CD4-positive, alpha-beta T cell treated with Interleukin-4 for 1 hour (primary cell): ENCODE results near the gene FGF19.
"Not testable (repeated sequence)": the region's sequence is repeated elsewhere in the genome, so short reads cannot be mapped to it uniquely, and the experiment has no call there.

ENCODE experiments used
- DNase-seq, 2 donors: peaks; one replicate each; pipeline ENCODE4 v3.0.0-alpha.2; 2020 to 2022

The FGF19 gene

DNA sequence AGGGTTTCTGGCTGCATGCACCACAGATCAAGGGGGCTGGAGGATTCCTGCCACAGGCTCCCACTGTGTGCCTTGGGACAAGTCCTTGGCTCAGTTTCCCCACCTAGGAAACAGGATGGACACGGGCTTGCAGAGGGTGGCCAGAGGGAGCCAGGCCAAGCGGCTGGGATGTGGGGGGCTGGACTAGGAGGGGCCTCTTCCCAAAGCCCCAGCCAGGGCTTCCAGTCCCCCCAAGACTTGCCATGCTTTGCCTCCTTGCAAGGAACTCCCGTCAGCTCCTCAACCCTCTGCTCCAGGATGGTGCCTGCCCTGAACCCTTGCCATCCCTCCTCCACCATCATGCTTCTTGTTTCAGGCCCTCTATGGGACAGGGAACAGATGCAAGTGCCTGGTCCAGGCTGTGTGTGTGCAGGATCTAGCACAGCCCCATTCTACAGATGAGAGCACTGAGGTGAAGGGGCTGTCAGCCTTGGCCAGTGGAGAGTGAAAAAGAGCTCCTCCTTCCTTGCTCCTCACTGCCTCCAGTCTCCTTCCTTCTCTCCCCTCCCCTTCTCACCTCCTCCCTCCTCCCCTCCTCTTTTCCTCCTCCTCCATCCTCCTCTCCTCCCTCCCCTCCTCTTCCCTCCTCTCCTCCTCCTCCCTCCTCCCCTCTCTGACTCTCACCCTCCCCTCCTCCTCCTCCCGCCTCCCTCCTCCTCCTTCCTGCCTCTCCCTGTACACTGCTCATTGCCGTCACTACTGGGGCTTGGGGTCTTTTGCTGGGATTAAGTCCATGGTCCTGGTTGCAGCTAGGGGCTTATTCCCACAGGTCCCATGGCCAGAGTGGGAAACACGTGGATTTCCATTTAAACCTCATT lies 13.3 kb upstream of the FGF19 start:
- no peak for DNase-seq

DNA sequence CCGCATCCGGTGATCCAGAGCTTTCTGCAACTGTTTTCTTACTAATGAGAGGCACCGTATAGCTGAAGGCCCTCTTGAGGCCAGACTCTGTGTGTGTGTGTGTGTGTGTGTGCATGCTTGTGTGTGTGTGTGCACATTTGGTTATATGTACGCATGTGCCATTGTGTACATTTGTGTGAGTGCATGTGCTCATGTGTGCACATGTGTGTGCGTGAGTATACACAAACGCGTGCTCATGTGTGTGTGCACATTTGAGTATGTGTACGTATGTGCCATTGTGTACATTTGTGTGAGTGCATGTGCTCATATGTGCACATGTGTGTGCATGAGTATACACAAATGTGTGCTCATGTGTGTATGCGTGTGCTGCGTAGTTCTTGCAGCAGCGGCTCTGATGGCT lies 12.3 kb upstream of the FGF19 start:
- DNase-seq: no peak

DNA sequence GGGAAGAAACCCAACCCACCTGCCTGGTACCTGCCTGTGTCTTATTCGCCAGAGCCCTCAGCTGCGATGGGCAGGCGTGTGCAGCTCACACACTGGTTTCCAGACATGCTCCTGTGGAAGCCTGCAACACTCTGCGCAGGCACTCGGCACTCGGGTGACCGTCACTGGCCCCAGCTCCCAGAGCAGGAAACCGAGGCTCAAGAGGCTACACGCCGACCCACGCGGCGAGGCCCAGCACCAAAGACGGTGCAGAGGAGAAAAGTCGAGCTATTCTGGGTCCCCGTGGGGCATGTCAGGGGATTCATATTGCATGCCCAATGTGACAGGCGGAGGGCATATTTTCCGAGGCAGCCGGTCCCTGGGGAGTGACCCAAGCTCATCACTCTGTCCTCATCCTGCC lies 11.6 kb upstream of the FGF19 start:
- DNase-seq: no peak

DNA sequence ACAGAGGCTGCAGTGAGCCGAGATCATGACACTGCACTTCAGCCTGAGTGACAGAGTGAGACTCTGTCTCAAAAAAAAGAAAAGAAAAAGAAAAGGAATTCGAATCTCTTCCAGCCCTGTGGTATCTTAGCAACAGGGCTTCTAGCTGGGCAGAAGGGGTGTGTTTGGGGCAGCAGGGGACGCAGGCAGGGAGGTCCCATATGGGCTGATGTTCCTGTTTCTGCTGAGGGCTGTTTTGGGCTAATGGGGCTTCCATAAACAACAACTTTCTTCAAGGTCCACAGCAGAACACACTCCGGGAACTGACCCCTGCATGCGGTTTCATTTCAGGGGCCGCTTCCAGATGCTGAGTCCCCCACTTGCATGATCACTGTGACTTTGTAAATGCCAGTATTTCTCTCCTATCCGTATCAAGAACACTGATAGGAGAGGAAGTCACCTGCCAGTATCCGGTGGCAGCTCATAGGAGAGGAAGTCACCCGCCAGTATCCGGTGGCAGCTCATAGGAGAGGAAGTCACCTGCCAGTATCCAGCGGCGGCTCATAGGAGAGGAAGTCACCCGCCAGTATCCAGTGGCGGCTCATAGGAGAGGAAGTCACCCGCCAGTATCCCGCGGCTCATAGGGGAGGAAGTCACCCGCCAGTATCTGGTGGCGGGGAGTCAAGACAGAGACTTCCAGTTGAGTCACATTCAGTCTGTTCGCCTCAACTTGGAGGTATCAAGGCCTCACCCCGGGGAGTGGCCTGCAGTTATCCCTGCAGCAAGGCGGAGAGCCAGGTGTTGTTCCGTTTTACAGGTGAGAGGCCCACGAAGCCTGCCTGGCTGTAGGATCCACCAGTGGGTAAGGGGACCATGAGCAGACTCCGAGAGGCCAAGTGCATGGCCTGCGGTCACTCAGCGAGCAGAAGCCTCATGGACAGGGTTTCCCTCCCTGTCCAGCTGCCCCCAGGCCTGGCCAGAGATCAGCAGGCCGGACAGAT lies 8.3 kb upstream of the FGF19 start:
- DNase-seq: peak; percentile 12 to 28

DNA sequence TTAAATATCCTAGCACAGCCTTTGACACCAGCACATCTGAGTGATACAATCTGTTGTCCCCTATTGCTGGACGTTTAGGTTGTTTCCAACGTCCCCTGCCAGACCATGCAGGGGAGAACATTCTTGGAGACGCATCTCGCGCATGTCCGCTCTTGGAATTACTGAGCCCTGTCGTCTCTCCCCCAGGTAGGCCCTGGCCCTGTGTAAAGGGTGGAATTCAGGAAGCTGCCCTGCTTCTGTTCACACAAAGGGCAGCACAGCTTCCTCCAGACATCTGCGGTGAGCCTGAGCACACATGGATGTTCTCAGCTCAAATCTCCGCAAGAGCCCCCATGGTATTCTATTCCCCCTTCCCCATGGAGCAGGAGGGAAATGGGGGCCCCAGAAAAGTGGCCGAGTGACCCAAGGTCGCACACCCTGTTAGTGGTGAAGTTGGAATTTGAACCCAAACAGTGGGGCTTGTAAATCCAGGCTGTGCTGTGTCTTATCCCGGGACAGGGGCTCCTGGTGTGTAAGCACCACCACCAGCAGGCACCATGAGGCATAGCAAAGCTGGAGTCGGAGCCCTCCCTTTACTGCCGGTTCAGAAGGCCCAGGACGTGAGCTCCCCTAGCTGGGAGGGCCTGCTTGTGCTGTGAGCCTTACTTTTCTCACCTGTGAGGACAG lies 5.0 kb upstream of the FGF19 start:
- DNase-seq: no peak

DNA sequence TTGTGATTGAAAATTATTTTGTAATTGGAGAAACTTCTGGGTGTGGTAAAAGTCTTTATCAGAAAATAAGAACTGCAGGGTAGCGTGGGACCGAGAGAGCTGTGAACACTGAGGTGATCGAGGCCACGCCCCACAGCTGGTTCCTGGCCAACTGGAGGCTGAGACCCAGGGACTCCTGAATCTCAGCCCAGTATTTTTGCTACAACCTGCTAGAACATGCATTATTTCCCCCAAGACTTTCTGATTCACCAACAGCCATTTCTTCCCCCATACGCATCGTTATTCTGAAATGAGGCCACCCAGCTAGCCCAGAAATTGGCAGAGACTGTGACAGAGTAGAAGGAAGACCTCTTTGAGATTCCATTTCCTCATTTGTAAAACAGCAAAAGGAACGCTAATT lies 3.4 kb upstream of the FGF19 start:
- no peak for DNase-seq

DNA sequence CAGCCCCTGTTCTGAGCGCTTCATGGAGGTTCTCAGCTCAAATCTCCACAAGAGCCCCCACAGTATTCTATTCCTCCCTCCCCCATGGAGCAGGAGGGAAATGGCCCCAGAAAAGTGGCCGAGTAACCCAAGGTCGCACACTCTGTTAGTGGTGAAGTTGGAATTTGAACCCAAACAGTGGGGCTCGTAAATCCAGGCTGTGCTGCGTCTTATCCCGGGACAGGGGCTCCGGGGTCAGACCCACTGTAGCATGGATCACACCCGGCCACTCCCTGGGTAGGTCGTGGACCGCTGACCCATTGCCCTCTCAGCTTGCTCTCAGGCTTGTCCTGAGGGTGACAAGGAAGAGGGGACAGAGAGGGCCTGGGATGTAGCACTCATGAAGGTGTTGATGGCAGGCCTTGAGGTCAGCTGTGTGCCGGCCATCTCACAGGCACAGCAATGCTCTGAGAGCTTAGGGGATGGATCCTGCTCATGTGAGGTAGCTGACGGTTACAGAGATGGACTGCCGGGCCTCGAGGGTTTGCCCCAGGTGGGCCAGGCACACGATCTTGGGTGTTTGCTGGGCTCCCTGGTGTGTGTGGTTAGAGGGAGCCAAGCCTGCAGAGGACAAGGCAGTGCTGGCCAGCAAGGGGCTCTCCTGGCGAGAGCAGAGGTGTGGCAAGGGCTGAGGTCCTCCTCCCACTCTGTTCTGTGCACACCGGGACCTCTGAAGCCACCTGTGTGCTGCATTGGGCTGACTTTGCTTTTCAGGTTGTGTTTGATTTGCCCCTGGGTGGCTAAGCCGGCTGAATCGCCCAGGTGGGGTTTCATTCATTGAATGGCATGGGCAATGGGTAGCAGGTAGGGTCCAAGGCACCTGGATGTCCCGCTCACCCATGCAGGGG lies 2.3 kb upstream of the FGF19 start:
- DNase-seq: no peak

DNA sequence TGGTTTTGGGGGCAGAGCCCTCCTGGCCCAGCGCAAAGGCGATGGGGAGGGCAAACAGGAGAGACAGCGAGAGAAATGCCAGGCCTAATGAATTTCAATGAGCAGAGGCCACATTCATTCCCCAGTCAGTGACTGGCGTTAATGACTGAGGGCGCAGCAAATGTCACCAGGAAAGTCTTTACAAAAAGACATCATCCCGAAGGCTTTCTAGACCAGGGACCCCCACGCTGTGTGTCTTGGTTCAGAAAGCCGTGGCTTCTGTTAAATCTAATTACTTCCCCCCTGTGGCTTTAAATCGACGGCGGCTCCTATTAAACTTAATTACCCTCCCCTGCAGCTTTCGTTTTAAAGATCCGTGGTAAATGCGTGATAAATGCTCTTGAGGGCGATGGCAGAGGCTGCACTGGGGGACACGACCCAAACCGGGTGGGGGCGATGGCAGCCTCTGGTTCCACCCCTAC lies 1.6 kb upstream of the FGF19 start:
- no peak for DNase-seq

DNA sequence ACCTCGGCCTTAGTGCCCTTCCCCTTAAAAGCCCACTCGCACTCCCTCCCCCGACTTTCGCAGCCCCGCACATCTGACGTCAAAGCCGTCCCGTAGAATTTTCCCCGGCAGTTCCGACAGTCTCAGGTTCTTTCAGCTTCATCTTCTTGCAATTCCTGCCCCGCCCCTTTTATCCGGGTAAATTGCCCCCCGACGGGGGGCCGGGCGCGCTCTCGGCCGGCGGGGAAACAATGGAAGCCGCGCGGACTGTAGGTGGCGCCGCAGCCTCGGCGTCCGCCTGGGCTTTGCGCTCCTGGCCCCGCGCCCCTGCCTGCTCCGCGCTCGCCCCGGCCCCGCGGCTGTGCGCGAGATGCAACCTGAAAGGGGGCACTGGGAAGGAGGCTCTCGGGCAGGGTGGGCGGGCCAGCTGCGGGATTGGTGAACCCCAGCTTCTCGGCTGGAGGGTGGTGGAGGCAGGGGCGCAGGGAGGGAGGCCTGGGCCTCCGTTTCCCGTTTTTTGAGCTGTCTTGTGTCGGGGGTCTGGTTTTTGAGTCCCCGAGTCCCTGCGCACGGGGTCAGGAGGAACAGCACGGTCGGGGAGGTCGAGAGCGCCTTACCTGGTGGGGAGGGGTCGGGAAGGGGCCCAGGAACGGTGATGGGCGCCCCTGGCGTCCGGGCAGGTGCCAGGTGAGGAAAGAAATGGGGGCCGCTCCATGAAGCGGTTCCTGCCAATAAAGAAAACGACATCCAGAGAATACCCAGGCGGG lies 859 bp upstream of the FGF19 start:
- no peak for DNase-seq

DNA sequence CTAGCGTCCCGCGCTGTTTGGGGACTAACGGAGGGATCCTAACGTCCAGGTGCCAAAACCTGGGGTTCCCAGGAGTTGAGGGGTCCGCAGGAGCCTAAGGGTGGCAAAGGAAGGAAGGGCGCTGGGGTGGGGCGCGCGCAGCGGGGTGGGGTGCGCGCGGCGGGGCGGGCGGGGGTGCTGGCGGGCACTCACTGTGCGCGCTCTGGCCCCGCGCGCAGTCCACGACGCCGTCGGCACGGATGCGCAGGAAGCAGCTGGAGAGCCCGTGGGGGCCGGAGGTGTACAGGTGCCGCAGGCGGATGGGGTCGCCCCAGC lies 412 bp downstream of the FGF19 start:
- no peak for DNase-seq

DNA sequence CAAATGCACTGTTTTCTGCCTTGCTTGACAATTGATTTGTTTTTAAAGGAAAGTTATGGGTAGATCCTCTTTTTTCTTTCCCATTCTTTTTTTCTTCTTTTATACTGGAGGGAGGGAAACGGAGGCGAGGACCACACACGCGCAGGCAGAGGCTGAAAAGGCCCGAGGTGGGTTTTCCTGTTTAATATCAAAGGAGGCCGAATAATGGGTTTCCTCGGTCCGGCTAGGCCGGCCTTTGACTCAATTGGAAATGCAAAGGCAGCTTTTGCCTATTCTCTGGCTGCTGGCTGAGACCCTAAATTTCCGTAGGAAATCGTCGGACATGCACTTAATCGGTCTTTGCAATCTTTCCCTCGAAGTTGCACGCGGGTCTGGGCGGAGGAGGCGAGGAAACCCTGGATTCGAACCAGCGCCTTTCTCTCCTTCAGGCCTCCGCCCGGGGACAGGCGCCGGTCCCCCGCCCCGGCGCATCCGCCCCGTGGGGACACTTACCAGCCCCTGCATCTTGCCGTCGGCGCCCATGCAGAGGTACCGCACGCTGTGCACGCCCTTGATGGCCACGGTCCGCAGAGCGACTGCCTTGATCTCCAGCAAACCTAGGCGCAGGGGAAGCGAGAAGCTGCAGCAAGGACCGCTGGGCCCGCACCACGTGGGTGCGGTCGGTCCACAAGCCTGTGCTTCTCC lies 911 bp downstream of the FGF19 start:
- DNase-seq: no peak

DNA sequence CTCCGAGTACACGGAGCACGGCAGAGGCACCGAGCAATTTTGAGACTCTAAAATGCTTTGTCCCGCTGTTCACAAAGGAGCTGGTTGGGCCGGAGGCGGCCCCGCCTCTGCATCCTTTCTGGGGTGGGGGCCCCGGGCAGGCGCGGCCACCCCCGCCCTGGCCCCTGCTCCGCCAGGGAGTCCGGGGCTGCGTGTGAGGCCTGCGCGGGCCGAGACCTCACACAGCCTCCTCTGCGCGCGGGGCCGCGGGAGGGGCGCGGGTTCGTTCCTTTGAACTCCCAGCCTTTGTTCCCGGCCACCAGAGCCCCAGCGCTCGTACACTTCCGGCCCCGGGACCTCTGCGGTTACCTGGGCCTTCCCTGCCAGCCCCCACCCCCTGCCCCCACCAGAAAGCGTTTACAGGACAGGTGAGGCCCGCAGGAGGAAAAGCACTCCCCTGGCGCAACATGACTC lies 1.6 kb downstream of the FGF19 start:
- no peak for DNase-seq

DNA sequence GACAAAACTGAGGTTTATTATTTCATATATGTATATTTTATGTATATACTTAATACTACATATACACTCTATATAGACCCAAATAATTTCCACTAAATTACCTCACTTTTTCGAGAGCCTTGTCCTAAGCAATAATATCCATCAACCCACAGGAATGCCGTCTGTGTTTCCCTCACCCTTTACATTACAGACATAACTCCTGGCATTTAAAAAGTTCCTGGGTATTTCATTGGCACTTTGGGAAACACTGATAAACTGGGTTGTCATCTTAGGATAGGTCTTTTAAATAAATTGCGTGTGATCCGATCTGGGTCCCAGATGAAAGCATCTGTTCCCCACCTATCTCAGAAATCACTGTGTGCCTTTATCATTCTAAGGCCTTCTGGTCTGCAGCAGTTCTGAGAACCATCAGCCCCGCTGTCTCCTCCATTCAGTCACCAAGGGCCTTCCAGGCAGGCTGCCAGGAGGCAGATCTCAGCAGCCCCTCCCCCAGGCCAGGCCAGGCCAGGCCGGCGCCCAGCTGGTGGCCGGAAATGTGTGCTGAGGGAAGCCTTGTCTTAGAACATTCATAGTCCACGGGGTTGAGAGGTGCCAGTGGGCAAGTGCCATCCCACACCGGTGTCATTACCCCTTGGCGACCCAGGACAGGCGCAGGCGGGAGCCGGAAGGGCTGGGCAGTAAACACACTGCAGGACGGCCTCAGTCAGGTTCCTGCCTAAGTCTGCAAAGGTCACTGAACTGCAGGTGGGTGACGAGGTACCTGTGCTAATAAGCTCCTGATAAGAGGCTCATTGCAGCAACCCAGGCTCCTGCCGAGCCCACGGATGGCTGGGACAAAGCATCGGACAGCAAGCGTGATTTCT lies 3.3 kb downstream of the FGF19 start:
- no peak for DNase-seq

DNA sequence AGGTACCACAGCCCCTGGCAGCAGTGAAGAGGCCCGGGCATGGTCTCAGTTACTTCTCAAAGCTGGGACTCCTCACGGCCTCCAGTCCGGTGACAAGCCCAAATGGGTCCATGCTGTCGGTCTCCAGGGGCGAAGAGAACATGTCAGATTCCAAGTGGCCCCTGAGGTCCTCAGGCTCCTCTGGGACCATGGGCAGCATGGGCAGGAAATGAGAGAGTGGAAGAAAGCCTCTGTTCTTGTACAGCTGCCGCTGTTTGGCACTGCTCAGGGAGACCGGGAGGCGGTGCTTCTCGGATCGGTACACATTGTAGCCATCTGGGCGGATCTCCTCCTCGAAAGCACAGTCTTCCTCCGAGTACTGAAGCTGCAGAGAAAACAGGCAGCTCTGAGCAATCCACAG lies 4.6 kb downstream of the FGF19 start:
- DNase-seq: no peak

DNA sequence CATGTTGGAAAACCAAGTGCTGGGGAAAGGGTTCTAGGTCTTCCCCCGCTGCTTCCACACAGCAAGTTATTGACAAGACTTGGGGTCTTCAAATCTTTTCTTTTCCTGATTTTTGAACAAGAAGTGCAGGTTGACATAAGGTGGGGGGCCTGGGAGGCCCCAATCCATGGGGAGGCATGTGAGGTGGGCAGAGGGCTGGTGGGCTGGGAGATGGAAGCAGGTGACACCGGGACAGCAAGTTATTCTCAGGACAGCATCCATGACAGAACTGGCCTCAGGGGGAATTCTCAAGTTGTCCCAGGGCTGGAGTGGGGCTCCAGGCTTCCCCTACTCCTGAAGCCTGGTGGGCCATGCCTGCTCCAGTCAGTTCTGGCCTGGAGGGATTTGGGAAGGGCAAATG lies 5.5 kb downstream of the FGF19 start:
- DNase-seq: no peak

DNA sequence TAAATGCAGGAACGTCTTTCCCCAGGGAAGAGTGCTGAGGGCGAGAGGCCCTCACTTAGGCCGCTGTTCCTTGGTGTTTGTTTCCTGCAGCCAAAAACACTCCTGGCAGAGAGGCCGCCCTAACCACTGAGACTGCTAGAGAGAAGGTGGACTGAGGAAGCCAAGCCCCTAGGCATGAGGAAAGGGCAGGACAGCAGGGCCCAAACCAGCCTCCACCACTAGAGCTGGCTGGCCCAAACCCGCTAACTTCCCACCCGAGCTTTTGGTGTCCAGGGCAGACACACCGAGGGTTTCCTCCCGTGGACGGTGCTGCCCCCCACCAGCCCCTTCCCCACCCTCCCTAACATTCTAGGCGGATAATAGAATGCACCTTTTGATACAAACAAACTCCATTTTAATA lies 6.0 kb downstream of the FGF19 start:
- DNase-seq: no peak

DNA sequence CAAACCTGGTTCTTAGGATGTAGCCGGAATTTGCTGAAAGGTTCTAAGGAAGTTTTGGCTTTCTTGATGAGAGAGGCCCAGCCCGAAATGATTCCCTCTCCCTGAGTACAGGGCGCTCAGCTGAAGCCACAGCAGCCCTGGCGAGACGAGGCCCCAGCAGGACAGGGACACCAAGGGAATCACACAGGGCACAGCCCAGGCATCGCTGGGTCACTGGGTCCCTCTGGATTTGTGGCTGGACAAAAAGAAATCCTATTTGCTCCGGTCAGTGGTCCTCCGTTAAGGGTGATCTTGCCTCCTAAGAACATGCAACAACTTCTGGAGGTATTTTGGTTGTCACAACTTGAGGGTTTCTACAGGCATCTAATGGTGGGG lies 6.4 kb downstream of the FGF19 start:
- no peak for DNase-seq

DNA sequence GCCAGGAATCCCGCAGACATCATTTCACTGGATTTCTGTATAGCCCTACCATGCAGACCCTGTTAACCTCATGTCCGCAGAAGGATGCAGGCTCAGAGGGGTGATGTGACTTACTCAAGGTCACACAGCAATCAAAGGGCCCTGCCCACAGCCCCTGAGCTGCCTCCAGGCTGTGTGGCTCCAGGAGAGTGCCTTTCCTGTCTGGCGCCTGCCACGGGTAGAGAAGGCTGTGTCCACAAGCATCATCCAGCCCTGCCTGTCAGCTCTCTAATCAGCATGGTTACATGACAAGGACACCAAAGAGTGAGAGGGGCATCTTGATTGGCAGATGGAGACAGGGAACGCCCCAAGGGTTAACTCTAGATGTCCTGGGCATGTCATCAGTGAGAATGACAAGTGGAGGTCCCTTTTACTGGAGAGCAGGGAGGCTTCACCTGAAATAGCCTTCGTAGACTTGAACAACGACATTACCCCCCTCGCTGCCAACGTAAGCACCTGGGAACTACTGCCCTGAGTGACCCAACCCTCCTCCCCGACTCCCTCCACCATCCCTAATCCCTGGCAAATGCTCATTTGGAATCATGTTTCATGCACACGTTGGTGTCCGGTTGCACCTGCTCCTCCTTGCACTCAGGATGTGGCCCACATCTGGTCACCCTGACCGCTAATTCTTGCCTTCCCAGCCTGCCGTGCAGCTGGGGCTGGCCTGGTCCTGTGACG lies 6.9 kb downstream of the FGF19 start:
- DNase-seq: no peak

DNA sequence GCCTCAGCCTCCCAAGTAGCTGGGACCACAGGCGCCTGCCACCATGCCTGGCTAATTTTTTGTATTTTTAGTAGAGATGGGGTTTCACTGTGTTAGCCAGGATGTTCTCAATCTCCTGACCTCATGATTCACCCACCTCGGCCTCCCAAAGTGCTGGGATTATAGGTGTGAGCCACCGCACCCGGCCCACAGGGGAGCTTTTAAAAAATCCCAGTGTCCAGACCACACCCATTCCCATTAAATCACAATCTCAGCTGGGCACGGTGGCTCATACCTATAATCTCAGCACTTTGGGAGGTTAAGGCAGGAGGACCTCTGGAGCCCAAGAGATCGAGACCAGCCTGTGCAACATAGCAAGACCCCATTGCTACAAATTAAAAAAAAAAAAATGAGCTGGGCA lies 7.8 kb downstream of the FGF19 start:
- not testable (repeated sequence) for DNase-seq
